Measurements from ENCODE around the gene ADORA2A.

DNA sequence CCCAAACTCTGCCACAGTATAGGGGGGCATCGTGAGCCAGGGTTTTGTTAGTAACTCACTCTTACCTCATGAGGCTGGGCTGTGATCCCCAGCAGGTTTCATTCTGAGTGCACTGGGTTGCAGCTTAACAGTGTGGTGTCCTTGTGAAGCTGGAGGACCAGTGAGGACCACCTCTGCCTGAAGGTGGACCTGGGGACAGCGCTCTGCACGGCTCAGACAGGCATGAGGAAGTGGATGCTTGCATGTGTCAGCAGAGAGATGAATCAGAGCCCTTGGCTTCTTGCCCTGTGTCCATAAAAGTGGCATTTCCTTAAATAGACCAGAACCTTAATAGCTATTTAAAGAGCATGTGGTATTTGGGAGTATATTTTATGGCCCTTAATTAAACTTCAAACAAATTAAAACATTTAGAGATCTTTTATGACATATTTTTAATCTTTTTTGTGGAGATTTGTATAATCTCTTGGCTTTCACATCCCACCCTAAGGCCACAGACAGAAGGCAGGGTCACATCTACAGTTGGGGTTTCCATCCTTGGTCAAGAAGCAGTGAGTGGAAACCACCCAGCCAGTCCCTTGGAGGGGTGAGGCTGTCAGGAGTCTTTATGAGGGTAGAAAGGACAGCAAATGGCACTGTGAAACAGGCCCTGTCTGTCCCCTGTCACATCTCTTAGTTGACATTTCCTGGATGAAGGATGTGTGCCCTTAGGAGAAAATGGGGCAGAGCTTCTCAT lies 24.8 kb upstream of the ADORA2A start:
- no peak for TF ChIP-seq MAFK (conservative IDR thresholded peaks at IDR 0.05 in 1 of 2, IDR thresholded peaks at IDR 0.05 in 1 of 2; ENCODE audit: low read length in 2 of 2)
- no peak for TF ChIP-seq ZNF274 (CRISPR knock-in tag; IDR thresholded peaks at IDR 0.05)

All from HepG2 (cell line).